Measurements from ENCODE around the gene NOP58. TPM values are rescaled to one million over a fixed set of nuclear protein-coding genes. Genes with fewer than 3 reads are reported as not detected.

NOP58 gene
- total and polyA plus RNA-seq, 2 of the 8 experiments (the other 6 are each of a cell fraction or from before 2014, with no cell fraction given): 41.5 to 133 TPM

DNA sequence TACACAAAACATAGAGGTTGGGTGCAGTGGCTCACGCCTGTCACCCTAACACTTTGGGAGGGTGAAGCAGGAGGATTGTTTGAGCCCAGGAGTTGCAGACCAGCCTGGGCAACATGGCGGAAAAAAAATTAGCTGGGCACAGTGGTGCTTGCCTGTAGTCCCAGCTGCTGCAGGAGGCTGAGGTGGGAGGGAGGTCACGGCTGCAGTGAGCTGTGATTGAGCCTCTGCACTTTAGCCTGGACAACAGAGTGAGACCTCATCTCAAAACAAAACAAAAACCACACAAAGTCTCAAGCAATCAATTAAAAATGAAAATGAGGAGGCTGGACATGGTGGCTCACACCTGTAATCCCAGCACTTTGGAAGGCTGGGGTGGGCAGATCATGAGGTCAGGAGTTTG lies 4.9 kb downstream of the NOP58 start:
- Histone ChIP-seq H3K14ac (ENCODE audit: insufficient read length) (no peak overlapping the region), H3K4me1 (replicated peaks in 1 of 4; ENCODE audit: control insufficient read depth in 3 of 4, insufficient read depth in 4 of 4, low read length in 3 of 4) (peaks cover 0 to 3% (median 1%) of the 10 kb centered on the region in 4 experiments; a peak in 2 of 7 replicates), H3K9ac (replicated peaks in 1 of 4; ENCODE audit: extremely low read depth in 1 of 4, low read depth in 3 of 4, low read length in 3 of 4) (no peak overlapping the region), H2BK120ac (replicated peaks; ENCODE audit: low read depth, low read length) (no peak overlapping the region), H3K56ac (replicated peaks; ENCODE audit: insufficient read length, low read depth, low read length) (no peak overlapping the region), H4K91ac (replicated peaks; ENCODE audit: insufficient read length, low read length) (no peak overlapping the region), H3K36me3 (ENCODE audit: control insufficient read depth in 2 of 4, insufficient read depth in 4 of 4, low read length in 3 of 4) (peaks cover 0 to 7% (median 3%) of the 10 kb centered on the region in 4 experiments; a peak in 3 of 8 replicates), H2BK5ac (ENCODE audit: low read depth, low read length) (no peak overlapping the region), H3K4me2 (ENCODE audit: insufficient read depth in 1 of 2, low read depth in 2 of 2, low read length in 2 of 2) (peak overlapping the region in 1 of 2 experiments; percentile 13; a peak in 1 of 4 replicates), H3K23ac (ENCODE audit: insufficient read length) (no peak overlapping the region), H3K4me3 (ENCODE audit: extremely low read depth in 1 of 4, insufficient read depth in 2 of 4, low read depth in 3 of 4, low read length in 4 of 4) (no peak overlapping the region), H2BK12ac (ENCODE audit: low read depth, low read length) (no peak overlapping the region), H2AK5ac (ENCODE audit: low read depth, low read length) (no peak overlapping the region), H2BK15ac (ENCODE audit: low read length) (no peak overlapping the region), H2BK20ac (ENCODE audit: low read length) (no peak overlapping the region), H3K9me3 (ENCODE audit: insufficient read depth in 2 of 2, low read depth in 1 of 2, low read length in 1 of 2) (no peaks in the 10 kb centered on the region), H3K4ac (replicated peaks; ENCODE audit: insufficient read length, low read depth, low read length) (no peak overlapping the region), H2AFZ (ENCODE audit: low read length) (no peak overlapping the region), H3K27ac (ENCODE audit: low read depth, low read length) (no peak overlapping the region), H4K8ac (ENCODE audit: extremely low read depth, insufficient read depth, low read length) (no peak overlapping the region), H3K27me3 (replicated peaks in 1 of 4; ENCODE audit: control insufficient read depth in 3 of 4, extremely low read depth in 1 of 4, insufficient read depth in 3 of 4, low read length in 3 of 4) (no peaks in the 10 kb centered on the region), H3K79me2 (ENCODE audit: control insufficient read depth in 1 of 2, insufficient read depth in 2 of 2, low read length in 2 of 2) (peaks cover 71 to 100% of the 10 kb centered on the region in 2 experiments), H3K79me1 (ENCODE audit: low read depth, low read length) (0 out of 2 replicates have a peak, but pooled peaks cover 4% of the 10 kb centered on the region), H4K20me1 (replicated peaks in 1 of 2; ENCODE audit: control insufficient read depth in 1 of 2, insufficient read depth in 2 of 2, low read length in 2 of 2) (peaks cover 39 to 45% of the 10 kb centered on the region in 2 experiments), H3K23me2 (ENCODE audit: low read depth, low read length) (peaks cover 5% of the 10 kb centered on the region), H4K5ac (ENCODE audit: insufficient read length, low read depth, low read length) (no peak overlapping the region), H3K18ac (ENCODE audit: extremely low read depth, low read length) (no peak overlapping the region)
- DNase-seq (ENCODE audit: low read depth in 1 of 2, low spot score in 2 of 2) (no peak), FAIRE-seq (no peak)
- 82% methylated on average over 3 of the region's 3 CpGs; no CpG with 5 or more reads in 1 of the 2 experiments for WGBS, 2 experiments (ENCODE audit: extremely low coverage in 1 of 2, insufficient coverage in 1 of 2, insufficient read length in 1 of 2, insufficient replicate concordance in 2 of 2, low coverage in 1 of 2, low lambda C conversion rate in 2 of 2, missing lambda C conversion rate in 1 of 2)
- TF ChIP-seq POLR2AphosphoS5 (IDR thresholded peaks at IDR 0.05; ENCODE audit: low read depth, low read length) (peak; percentile 58; the same call in 1 of the 2 replicates), RXRA (IDR thresholded peaks at IDR 0.05; ENCODE audit: insufficient read depth, low read depth, low read length) (no peak)
- ChIA-PET POLR2A (ENCODE audit: partially characterized antibody) (interaction anchor here (0.8 to 11.9 kb wide), 10 partner anchors 9 to 104 kb away, joined by 3 to 126 read pairs (median 5); partner anchors contain the start of gene SUMO1), CTCF (ENCODE audit: partially characterized antibody) (interaction anchor here (0.9 to 1.6 kb wide), 3 partner anchors 9 to 37 kb away, joined by 3 to 6 read pairs (median 5); partner anchors contain the start of gene SUMO1)

Measured in H1 (cell line).